ENCODE data around the gene SLC1A3. TPM values are rescaled to one million over a fixed set of nuclear protein-coding genes. Genes with fewer than 3 reads are reported as not detected.

Gene SLC1A3
- total RNA-seq, 4 donors from 2014 or later = 95.6 to 479 (median 173) TPM

- TF ChIP-seq CTCF (IDR thresholded peaks at IDR 0.05; ENCODE audit: low read depth) = no peak
Observed at GRCh38 chr5:36629729-36630128, 23.3 kb downstream of the SLC1A3 start.

GRCh38 chr5:36630201-36631145 is 24.1 kb downstream of the SLC1A3 start:
- TF ChIP-seq CTCF (IDR thresholded peaks at IDR 0.05; ENCODE audit: low read depth) = no peak

DNA sequence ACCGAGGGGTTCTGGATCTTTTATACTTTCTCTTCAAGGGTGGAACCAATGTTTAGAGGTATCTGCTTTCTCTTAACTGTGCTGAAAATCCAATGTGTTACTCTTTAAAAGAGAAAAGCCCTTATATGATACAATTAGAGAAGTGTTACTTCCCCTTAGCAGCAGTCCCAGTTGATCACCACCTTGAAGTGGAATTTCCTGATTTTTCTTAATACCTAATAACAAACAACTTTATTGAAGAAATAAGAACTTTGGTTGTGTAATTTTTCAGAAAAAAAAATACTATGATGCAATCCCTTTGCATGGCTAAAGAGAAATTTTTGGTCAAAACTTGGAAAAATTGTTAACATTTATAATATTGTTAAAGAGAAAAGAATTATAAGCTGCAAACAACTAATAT is 24.7 kb downstream of the SLC1A3 start:
- TF ChIP-seq CTCF (IDR thresholded peaks at IDR 0.05; ENCODE audit: low read depth) = no peak

DNA sequence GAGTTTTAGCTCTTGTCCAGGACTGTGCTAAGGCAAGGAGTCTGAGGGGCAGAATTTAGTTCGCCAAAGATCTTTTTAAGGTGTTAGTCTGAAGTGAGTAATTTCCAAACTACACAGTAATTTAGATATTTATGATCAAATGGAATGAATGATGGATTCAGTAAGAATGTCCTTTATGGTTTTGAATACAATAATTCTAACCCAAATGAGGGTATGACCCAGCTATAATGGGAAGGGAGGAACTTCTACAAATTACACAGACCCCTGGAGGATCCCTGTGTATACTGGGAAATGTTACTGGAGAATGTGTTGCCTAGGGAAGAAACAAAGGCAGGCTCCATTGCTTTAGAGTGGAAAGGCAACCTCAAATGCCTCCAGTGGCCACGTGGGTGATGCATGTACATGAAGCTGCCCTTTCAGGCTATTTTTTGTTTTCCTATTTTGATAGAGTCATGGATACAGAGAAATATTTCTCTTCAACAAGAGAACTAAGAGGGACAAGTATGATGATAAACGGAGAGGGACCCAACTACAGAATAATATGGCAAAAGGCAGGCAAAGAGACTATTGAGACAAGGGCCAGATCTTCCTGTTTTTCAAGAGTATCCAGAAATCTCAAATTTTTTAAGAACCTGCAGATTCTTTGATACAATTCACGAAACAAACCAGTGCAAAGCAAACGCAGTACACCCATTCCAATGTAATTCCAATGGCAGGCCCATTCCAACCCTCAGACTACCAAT is 25.4 kb downstream of the SLC1A3 start:
- no peak for TF ChIP-seq CTCF (IDR thresholded peaks at IDR 0.05; ENCODE audit: low read depth)

GRCh38 chr5:36632363-36632664 is 25.9 kb downstream of the SLC1A3 start:
- TF ChIP-seq CTCF (IDR thresholded peaks at IDR 0.05; ENCODE audit: low read depth) = no peak

DNA sequence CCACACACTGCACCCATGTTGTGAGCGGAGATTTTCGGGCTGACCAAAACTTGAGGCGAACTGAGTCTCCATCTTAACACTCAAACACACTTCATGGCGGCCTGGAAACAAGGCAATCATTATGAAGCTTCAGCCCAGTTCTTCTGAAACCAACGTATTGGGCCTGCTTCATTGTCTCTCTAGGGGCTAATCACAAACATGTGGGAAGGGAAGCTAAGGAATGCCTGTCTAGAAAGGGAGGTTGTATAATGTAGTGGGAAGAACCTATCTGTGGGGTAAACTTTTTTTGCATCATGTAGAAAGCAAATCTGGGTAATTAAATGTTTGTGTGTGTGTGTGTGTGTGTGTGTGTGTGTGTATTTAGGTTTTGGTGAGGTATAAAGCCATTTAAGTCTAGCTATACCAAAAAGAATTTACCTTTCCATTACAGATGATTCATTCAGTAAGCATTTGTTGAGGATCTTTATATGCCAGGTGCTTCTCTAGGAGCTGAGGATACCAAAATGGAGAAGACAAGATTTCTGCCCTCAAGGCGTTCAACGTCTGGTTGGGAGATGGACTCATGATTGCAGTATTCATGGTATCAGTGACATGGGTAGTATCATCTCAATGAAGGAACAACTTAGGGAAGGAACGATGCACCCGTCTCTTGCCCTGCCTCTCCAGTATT is 29.4 kb downstream of the SLC1A3 start:
- TF ChIP-seq CTCF (IDR thresholded peaks at IDR 0.05; ENCODE audit: low read depth) = no peak

GRCh38 chr5:36637101-36637500 is 30.7 kb downstream of the SLC1A3 start:
- TF ChIP-seq CTCF (IDR thresholded peaks at IDR 0.05; ENCODE audit: low read depth) = no peak
